Measurements from ENCODE around the gene TMOD1. TPM values are rescaled to one million over a fixed set of nuclear protein-coding genes. Genes with fewer than 3 reads are reported as not detected.

The TMOD1 gene
- total and polyA plus RNA-seq, 9 of the 15 experiments (the other 6 are each of a cell fraction or from before 2014, with no cell fraction given) = 7.1 to 41.2 (median 14.2) TPM

DNA sequence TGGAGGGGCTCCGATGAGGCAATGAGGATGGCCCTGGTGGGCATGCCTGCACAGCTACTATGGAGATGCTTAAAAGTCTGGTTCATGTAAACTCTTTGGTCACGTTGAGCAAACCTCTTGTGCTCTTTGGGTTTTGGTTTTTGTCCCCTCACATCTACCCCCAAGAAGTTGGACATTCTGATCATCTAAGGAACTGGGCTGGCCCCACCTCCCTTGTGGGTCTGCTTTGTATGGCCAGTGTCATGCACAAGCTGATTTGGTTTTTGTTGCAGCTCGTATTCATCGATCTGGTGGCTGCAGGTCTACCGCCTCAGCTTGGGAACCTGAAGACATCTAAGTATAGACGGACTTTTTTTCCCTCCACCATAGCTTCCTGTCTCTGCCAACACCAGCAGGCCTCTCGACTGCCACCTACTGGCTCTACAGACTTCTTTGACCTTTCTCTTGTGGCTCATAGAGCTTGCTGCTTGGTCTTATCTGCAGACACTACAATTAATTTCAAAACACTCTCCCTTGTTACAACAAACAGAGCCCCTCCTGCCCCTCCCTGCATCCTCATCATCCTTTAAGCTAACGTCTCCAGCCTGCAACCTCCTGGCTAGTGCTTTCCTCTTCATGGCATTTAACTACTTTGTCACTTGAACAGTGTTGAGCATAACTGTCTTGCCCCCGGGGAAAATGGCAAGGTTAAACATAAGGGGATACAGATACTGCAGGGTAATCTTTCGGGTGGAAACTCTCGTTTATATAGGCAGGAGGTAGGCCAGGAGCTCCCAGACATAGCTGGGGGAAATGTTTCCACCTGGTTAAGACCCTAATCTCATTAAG, 97.2 kb downstream of the TMOD1 start (continued):
- TF ChIP-seq, protein P1, sequence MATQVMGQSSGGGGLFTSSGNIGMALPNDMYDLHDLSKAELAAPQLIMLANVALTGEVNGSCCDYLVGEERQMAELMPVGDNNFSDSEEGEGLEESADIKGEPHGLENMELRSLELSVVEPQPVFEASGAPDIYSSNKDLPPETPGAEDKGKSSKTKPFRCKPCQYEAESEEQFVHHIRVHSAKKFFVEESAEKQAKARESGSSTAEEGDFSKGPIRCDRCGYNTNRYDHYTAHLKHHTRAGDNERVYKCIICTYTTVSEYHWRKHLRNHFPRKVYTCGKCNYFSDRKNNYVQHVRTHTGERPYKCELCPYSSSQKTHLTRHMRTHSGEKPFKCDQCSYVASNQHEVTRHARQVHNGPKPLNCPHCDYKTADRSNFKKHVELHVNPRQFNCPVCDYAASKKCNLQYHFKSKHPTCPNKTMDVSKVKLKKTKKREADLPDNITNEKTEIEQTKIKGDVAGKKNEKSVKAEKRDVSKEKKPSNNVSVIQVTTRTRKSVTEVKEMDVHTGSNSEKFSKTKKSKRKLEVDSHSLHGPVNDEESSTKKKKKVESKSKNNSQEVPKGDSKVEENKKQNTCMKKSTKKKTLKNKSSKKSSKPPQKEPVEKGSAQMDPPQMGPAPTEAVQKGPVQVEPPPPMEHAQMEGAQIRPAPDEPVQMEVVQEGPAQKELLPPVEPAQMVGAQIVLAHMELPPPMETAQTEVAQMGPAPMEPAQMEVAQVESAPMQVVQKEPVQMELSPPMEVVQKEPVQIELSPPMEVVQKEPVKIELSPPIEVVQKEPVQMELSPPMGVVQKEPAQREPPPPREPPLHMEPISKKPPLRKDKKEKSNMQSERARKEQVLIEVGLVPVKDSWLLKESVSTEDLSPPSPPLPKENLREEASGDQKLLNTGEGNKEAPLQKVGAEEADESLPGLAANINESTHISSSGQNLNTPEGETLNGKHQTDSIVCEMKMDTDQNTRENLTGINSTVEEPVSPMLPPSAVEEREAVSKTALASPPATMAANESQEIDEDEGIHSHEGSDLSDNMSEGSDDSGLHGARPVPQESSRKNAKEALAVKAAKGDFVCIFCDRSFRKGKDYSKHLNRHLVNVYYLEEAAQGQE (IDR thresholded peaks at IDR 0.05; ENCODE audit: borderline replicate concordance) = peak; percentile 65; the same call in 1 of the 2 replicates
- TF ChIP-seq, protein P1 (CRISPR knock-in tag; IDR thresholded peaks at IDR 0.05; ENCODE audit: low read depth) = no peak
- TF ChIP-seq ZFP1 (CRISPR knock-in tag; IDR thresholded peaks at IDR 0.05) = no peak
- TF ChIP-seq, protein P2, sequence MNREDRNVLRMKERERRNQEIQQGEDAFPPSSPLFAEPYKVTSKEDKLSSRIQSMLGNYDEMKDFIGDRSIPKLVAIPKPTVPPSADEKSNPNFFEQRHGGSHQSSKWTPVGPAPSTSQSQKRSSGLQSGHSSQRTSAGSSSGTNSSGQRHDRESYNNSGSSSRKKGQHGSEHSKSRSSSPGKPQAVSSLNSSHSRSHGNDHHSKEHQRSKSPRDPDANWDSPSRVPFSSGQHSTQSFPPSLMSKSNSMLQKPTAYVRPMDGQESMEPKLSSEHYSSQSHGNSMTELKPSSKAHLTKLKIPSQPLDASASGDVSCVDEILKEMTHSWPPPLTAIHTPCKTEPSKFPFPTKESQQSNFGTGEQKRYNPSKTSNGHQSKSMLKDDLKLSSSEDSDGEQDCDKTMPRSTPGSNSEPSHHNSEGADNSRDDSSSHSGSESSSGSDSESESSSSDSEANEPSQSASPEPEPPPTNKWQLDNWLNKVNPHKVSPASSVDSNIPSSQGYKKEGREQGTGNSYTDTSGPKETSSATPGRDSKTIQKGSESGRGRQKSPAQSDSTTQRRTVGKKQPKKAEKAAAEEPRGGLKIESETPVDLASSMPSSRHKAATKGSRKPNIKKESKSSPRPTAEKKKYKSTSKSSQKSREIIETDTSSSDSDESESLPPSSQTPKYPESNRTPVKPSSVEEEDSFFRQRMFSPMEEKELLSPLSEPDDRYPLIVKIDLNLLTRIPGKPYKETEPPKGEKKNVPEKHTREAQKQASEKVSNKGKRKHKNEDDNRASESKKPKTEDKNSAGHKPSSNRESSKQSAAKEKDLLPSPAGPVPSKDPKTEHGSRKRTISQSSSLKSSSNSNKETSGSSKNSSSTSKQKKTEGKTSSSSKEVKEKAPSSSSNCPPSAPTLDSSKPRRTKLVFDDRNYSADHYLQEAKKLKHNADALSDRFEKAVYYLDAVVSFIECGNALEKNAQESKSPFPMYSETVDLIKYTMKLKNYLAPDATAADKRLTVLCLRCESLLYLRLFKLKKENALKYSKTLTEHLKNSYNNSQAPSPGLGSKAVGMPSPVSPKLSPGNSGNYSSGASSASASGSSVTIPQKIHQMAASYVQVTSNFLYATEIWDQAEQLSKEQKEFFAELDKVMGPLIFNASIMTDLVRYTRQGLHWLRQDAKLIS (CRISPR knock-in tag; IDR thresholded peaks at IDR 0.05) = no peak
- TF ChIP-seq POLR2G (IDR thresholded peaks at IDR 0.05; ENCODE audit: low read depth, low read length) = no peak
- no peak for TF ChIP-seq RBM34 (IDR thresholded peaks at IDR 0.05; ENCODE audit: borderline replicate concordance, insufficient read depth, low read length)
- no peak for TF ChIP-seq ZNF224 (CRISPR knock-in tag; IDR thresholded peaks at IDR 0.05)
- no peak for TF ChIP-seq RNF2 (IDR thresholded peaks at IDR 0.05)
- TF ChIP-seq MAFF (IDR thresholded peaks at IDR 0.05; ENCODE audit: low read length) = no peak
- TF ChIP-seq ZBED1 (IDR thresholded peaks at IDR 0.05) = no peak
- TF ChIP-seq POLR2B (IDR thresholded peaks at IDR 0.05; ENCODE audit: low read depth, partially characterized antibody) = peak; percentile 19
- no peak for TF ChIP-seq NFRKB (IDR thresholded peaks at IDR 0.05; ENCODE audit: low read depth)
- no peak for TF ChIP-seq RBFOX2 (IDR thresholded peaks at IDR 0.05; ENCODE audit: low read depth, low read length)
- TF ChIP-seq ARID1B (IDR thresholded peaks at IDR 0.05) = no peak
- TF ChIP-seq TAL1 (IDR thresholded peaks at IDR 0.05) = no peak
- TF ChIP-seq, protein P3, sequence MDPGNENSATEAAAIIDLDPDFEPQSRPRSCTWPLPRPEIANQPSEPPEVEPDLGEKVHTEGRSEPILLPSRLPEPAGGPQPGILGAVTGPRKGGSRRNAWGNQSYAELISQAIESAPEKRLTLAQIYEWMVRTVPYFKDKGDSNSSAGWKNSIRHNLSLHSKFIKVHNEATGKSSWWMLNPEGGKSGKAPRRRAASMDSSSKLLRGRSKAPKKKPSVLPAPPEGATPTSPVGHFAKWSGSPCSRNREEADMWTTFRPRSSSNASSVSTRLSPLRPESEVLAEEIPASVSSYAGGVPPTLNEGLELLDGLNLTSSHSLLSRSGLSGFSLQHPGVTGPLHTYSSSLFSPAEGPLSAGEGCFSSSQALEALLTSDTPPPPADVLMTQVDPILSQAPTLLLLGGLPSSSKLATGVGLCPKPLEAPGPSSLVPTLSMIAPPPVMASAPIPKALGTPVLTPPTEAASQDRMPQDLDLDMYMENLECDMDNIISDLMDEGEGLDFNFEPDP (CRISPR knock-in tag; IDR thresholded peaks at IDR 0.05) = no peak

Measured in K562 (cell line).